ENCODE measurements around the gene TRAPPC4.
A peak's percentile ranks its signal among the peaks of the same experiment; 100 is the strongest.
"Not testable (repeated sequence)": the region's sequence is repeated elsewhere in the genome, so short reads cannot be mapped to it uniquely, and the experiment has no call there.

Gene TRAPPC4, protein sequence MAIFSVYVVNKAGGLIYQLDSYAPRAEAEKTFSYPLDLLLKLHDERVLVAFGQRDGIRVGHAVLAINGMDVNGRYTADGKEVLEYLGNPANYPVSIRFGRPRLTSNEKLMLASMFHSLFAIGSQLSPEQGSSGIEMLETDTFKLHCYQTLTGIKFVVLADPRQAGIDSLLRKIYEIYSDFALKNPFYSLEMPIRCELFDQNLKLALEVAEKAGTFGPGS

GRCh38 chr11:119018074-119018938 lies at the start of gene TRAPPC4, which contains the start of gene RPS25:
Gene TRAPPC4 (plus strand): TSS chr11:119018766. CDS start chr11:119018796, 30 bp downstream.
Gene RPS25 (minus strand): TSS chr11:119018343. CDS start chr11:119018284, 59 bp downstream.
- DNase-seq (ENCODE audit: low spot score in 2 of 2) (peak; percentile 92 to 93), ATAC-seq (replicated peaks; ENCODE audit: extremely low read depth, poor library complexity, severe bottlenecking) (peak; percentile 85)
- H3K27ac Mint-ChIP-seq (ENCODE audit: low read depth), result peak within 1 kb of the TSS; percentile 99
- no peaks in the 10 kb centered on the region for H3K27me3 Mint-ChIP-seq
- peaks cover 75% of the 10 kb centered on the region for H3K36me3 Mint-ChIP-seq (ENCODE audit: insufficient read depth)
- peaks cover 44% of the 10 kb centered on the region for H3K4me1 Mint-ChIP-seq
- no peaks in the 10 kb centered on the region for H3K9me3 Mint-ChIP-seq
- peak within 1 kb of the TSS; percentile 98 for H3K4me3 Mint-ChIP-seq

- not testable (repeated sequence) for H3K9me3 Mint-ChIP-seq; H3K4me3 Mint-ChIP-seq; DNase-seq (ENCODE audit: low spot score in 2 of 2); H3K36me3 Mint-ChIP-seq (ENCODE audit: insufficient read depth); ATAC-seq (replicated peaks; ENCODE audit: extremely low read depth, poor library complexity, severe bottlenecking); H3K27ac Mint-ChIP-seq (ENCODE audit: low read depth); H3K4me1 Mint-ChIP-seq
- H3K27me3 Mint-ChIP-seq, result peaks cover 27% of the 10 kb centered on the region
These were observed 49.1 kb upstream of the TRAPPC4 start for GRCh38 chr11:118969508-118969907.

DNA sequence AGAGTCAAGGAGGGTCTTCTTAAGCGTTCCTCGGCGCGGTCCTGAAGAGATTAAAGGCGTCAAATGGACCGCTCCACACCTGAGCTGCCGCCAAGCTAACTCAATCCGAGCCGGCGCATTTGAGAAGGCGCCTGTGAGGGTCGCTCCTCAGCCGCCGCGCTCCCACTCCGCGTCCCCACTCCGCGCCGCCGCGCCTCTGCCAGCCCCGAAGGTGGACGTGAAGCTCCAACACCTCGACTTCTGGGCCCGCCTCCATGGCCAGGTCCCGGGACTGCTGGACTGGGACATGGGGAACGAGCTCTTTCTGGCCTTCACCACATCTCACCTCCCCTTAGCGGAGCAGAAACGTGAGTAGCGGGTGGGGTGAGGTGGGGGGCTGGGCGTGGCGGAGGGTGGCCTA lies 46.9 kb upstream of the TRAPPC4 start, which contains the start of gene FOXR1:
Gene FOXR1 (plus strand): TSS at position 116 of the 400 bp plus-strand sequence. CDS start 171 bp downstream, at position 287.
- H3K4me1 Mint-ChIP-seq, result no peaks in the 10 kb centered on the region
- H3K36me3 Mint-ChIP-seq (ENCODE audit: insufficient read depth), result peaks cover 2% of the 10 kb centered on the region
- DNase-seq (ENCODE audit: low spot score in 2 of 2) (no peak), ATAC-seq (replicated peaks; ENCODE audit: extremely low read depth, poor library complexity, severe bottlenecking) (no peak)
- no peak within 1 kb of the TSS for H3K4me3 Mint-ChIP-seq
- H3K27ac Mint-ChIP-seq (ENCODE audit: low read depth), result no peak within 1 kb of the TSS
- peaks cover 36% of the 10 kb centered on the region for H3K27me3 Mint-ChIP-seq
- H3K9me3 Mint-ChIP-seq, result no peaks in the 10 kb centered on the region

DNA sequence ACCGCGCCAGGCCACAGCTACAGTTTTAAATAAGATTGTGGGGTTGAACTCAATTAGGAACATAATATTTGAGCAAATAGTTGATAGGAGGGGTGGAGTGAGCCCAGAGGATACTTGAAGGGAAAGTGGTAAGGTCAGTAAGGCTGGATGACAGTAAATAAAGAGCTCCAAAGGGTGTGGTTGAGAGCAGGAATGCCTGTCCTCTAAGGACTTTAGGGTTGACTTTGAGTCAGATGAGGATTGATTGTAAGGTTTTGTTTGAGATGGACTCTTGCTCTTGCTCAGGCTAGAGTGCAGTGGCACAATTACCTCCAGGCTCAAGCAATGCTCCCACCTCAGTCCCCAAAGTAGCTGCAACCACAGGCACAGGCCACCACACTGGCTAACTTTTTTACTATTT lies 44.6 kb upstream of the TRAPPC4 start:
- no peak overlapping the region for H3K4me3 Mint-ChIP-seq
- no peak for ATAC-seq (replicated peaks; ENCODE audit: extremely low read depth, poor library complexity, severe bottlenecking)
- H3K36me3 Mint-ChIP-seq (ENCODE audit: insufficient read depth), result peaks cover 2% of the 10 kb centered on the region
- H3K27ac Mint-ChIP-seq (ENCODE audit: low read depth), result no peak overlapping the region
- peaks cover 55% of the 10 kb centered on the region for H3K27me3 Mint-ChIP-seq
- no peak for DNase-seq (ENCODE audit: low spot score in 2 of 2)
- no peaks in the 10 kb centered on the region for H3K9me3 Mint-ChIP-seq
- no peaks in the 10 kb centered on the region for H3K4me1 Mint-ChIP-seq

DNA sequence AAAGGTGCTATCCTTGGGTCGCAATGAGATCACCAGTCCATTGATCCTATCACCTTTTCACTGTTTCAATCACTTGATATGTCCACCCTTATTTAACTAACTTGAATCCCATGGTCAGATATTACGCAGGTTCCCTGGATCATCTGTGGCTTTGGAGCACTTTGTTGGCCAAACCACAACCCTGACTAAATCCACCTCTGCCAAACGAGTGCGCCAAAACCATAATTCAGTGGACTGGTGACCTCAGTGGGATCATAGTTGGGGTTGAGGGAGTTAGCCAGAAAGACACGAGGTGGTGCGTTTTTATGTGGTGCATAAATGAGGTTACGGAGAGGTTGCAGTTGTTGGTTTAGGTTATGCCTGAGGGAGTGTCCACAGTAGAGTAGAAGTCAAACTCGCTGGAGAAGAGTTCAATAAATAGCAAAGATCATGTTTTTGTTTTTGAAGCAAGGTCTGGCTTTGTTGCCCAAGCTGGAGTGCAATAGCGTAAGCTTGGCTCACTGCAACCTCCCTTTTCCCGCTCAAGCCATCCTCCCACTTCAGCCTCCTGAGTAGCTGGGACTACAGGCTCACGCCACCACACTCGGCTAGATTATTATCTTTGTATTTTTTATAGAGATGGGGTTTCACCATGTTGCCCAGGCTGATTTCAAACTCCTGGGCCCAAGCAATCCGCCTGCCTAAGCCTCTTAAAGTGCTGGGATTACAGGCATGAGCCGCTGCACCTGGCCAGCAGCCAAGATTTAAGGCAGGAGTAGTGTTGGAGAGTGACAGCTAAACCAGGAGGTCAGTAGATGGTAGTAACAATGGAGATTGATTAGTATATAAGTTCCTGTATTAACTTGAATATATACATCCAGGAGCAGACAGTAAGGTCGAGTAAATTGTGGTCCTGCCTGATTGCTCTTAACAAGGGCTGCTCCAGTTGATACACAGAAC lies 42.5 kb upstream of the TRAPPC4 start:
- Mint-ChIP-seq H3K27me3 (peaks cover 41% of the 10 kb centered on the region), H3K27ac (ENCODE audit: low read depth) (no peak overlapping the region), H3K4me3 (no peak overlapping the region), H3K36me3 (ENCODE audit: insufficient read depth) (no peaks in the 10 kb centered on the region), H3K4me1 (no peaks in the 10 kb centered on the region), H3K9me3 (no peaks in the 10 kb centered on the region)
- DNase-seq (ENCODE audit: low spot score in 2 of 2) (no peak), ATAC-seq (replicated peaks; ENCODE audit: extremely low read depth, poor library complexity, severe bottlenecking) (no peak)

DNA sequence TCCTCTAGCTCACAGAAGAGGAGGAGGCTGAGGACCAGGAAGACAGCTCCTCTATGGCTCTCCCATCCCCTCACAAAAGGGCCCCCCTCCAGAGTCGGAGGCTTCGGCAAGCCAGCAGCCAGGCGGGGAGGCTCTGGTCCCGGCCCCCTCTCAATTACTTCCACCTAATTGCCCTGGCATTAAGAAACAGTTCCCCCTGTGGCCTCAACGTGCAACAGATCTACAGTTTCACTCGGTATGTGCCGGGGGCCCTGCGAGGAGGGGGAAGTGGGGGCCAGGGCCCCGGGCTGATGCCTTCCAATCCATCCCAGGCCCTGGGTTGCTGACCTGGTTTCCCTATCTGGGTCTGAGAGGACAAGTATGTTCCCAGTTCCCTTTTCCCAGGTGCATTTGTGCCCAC lies 39.1 kb upstream of the TRAPPC4 start:
- peaks cover 28% of the 10 kb centered on the region for H3K27me3 Mint-ChIP-seq
- DNase-seq (ENCODE audit: low spot score in 2 of 2) (no peak), ATAC-seq (replicated peaks; ENCODE audit: extremely low read depth, poor library complexity, severe bottlenecking) (no peak)
- H3K4me3 Mint-ChIP-seq, result no peak overlapping the region
- H3K36me3 Mint-ChIP-seq (ENCODE audit: insufficient read depth), result no peaks in the 10 kb centered on the region
- no peaks in the 10 kb centered on the region for H3K4me1 Mint-ChIP-seq
- H3K9me3 Mint-ChIP-seq, result no peaks in the 10 kb centered on the region
- no peak overlapping the region for H3K27ac Mint-ChIP-seq (ENCODE audit: low read depth)

DNA sequence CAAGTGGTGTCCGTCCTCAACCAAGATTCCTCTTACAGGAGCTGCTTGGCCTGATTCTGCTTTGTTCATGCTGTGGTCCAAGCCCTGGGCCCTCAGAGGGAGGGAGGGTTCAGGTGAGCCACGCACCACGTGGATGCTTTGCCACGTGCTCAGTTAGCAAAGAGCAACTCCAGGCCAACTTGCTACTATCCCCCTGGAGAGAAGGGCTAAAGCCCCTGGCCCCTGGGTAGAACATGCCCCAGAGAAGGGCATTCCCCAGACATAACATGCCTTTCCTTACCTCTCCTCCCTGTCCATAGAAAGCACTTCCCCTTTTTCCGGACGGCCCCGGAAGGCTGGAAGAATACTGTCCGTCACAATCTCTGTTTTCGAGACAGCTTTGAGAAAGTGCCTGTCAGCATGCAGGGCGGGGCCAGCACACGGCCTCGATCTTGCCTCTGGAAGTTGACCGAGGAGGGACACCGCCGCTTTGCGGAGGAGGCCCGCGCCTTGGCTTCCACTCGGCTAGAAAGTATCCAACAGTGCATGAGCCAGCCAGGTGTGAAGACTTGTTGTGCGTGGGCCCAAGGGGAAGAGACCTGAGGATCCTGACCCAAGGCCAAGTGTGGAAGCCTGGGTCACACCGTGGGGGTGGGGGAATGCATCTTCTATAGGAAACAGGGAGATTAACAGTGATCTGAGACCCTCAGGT lies 38.2 kb upstream of the TRAPPC4 start:
- DNase-seq (ENCODE audit: low spot score in 2 of 2), result no peak
- H3K36me3 Mint-ChIP-seq (ENCODE audit: insufficient read depth), result no peaks in the 10 kb centered on the region
- H3K4me3 Mint-ChIP-seq, result no peak overlapping the region
- H3K27me3 Mint-ChIP-seq, result peaks cover 19% of the 10 kb centered on the region
- H3K9me3 Mint-ChIP-seq, result no peaks in the 10 kb centered on the region
- H3K27ac Mint-ChIP-seq (ENCODE audit: low read depth), result no peak overlapping the region
- H3K4me1 Mint-ChIP-seq, result no peaks in the 10 kb centered on the region
- ATAC-seq (replicated peaks; ENCODE audit: extremely low read depth, poor library complexity, severe bottlenecking), result no peak

- not testable (repeated sequence) for H3K36me3 Mint-ChIP-seq (ENCODE audit: insufficient read depth); DNase-seq (ENCODE audit: low spot score in 2 of 2); H3K9me3 Mint-ChIP-seq; ATAC-seq (replicated peaks; ENCODE audit: extremely low read depth, poor library complexity, severe bottlenecking); H3K4me1 Mint-ChIP-seq; H3K27ac Mint-ChIP-seq (ENCODE audit: low read depth); H3K4me3 Mint-ChIP-seq; H3K27me3 Mint-ChIP-seq
These were observed 34.2 kb upstream of the TRAPPC4 start for GRCh38 chr11:118984337-118984736.

- H3K4me1 Mint-ChIP-seq, result no peaks in the 10 kb centered on the region
- H3K27me3 Mint-ChIP-seq, result no peaks in the 10 kb centered on the region
- ATAC-seq (replicated peaks; ENCODE audit: extremely low read depth, poor library complexity, severe bottlenecking) (no peak), DNase-seq (ENCODE audit: low spot score in 2 of 2) (no peak)
- H3K36me3 Mint-ChIP-seq (ENCODE audit: insufficient read depth), result no peaks in the 10 kb centered on the region
- no peak overlapping the region for H3K4me3 Mint-ChIP-seq
- no peak overlapping the region for H3K27ac Mint-ChIP-seq (ENCODE audit: low read depth)
- no peaks in the 10 kb centered on the region for H3K9me3 Mint-ChIP-seq
These were observed 33.7 kb upstream of the TRAPPC4 start for GRCh38 chr11:118984825-118985224.

DNA sequence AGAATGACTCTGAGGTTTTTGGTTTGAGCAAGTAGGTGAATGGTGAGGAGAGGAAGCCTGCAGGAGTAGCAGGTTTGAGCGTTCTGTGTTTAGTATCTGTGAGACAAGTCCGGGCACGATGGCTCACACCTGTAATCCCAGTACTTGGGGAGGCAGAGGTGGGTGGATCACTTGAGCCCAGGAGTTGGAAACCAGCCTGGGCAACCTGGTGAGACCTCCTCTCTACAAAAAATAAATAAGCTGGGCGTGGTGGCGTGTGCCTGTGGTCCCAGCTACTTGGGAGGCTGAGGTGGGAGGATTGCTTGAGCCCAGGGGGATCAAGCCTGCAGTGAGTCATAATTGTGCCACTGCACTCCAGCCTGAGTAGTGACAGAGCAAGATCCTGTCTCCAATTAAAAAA lies 30.3 kb upstream of the TRAPPC4 start:
- ATAC-seq (replicated peaks; ENCODE audit: extremely low read depth, poor library complexity, severe bottlenecking) (no peak), DNase-seq (ENCODE audit: low spot score in 2 of 2) (no peak)
- H3K36me3 Mint-ChIP-seq (ENCODE audit: insufficient read depth), result no peaks in the 10 kb centered on the region
- no peaks in the 10 kb centered on the region for H3K27me3 Mint-ChIP-seq
- H3K27ac Mint-ChIP-seq (ENCODE audit: low read depth), result peak overlapping the region; percentile 10
- H3K4me3 Mint-ChIP-seq, result no peak overlapping the region
- no peaks in the 10 kb centered on the region for H3K9me3 Mint-ChIP-seq
- H3K4me1 Mint-ChIP-seq, result no peaks in the 10 kb centered on the region

DNA sequence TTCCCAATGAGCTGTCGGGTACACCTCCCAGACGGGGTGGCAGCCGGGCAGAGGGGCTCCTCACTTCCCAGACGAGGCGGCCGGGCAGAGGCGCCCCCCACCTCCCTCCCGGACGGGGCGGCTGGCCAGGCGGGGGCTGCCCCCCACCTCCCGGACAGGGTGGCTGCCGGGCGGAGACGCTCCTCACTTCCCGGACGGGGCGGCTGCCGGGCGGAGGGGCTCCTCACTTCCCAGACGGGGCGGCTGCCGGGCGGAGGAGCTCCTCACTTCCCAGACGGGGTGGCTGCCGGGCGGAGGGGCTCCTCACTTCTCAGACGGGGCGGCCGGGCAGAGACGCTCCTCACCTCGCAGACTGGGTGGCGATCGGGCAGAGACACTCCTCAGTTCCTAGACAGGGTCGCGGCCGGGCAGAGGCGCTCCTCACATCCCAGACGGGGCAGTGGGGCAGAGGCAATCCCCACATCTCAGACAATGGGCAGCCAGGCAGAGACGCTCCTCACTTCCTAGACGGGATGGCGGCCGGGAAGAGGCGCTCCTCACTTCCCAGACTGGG lies 27.0 kb upstream of the TRAPPC4 start:
- not testable (repeated sequence) for H3K9me3 Mint-ChIP-seq; H3K27ac Mint-ChIP-seq (ENCODE audit: low read depth); H3K36me3 Mint-ChIP-seq (ENCODE audit: insufficient read depth); DNase-seq (ENCODE audit: low spot score in 2 of 2); ATAC-seq (replicated peaks; ENCODE audit: extremely low read depth, poor library complexity, severe bottlenecking); H3K4me3 Mint-ChIP-seq; H3K4me1 Mint-ChIP-seq; H3K27me3 Mint-ChIP-seq

Measured in central memory CD8-positive, alpha-beta T cell (primary cell).